Fibroblast of the aortic adventitia (primary cell): ENCODE results near the gene PIBF1. TPM values are rescaled to one million over a fixed set of nuclear protein-coding genes. Genes with fewer than 3 reads are reported as not detected.

Experiments used
- DNase-seq: peaks from one replicate; pipeline ENCODE4 v3.0.0-alpha.2; 2010; ENCODE audit warnings: low read depth
- H3K4me3 ChIP-seq: 2 replicates; pipeline ENCODE4 v1.5.1; 2011; ENCODE audit warnings: low read depth, mild to moderate bottlenecking, control low read depth, low read length, moderate library complexity
- CTCF ChIP-seq: IDR thresholded peaks from 2 replicates; pipeline ENCODE4 v1.5.1; 2011; ENCODE audit warnings: mild to moderate bottlenecking, low read length, control low read depth, inconsistent platforms; ENCODE audit not compliant: insufficient read depth
- total RNA-seq: library from RNA; depleted of rRNA; stranded (reverse); fragments of >200 nt; gene quantifications from 2 replicates; pipeline ENCODE4 v1.2.3, GENCODE V29; 2012; ENCODE audit warnings: low replicate concordance

Gene PIBF1
- total RNA-seq, 1 donor = 31.6 TPM

- no peak for TF ChIP-seq CTCF
- DNase-seq = no peak
Observed at GRCh38 chr13:72868229-72868628, 86.3 kb downstream of the PIBF1 start.

GRCh38 chr13:72875233-72875632 lies 93.3 kb downstream of the PIBF1 start:
- DNase-seq = no peak
- H3K4me3 ChIP-seq = no peak overlapping the region
- no peak for TF ChIP-seq CTCF

More at GRCh38 chr13:72868229-72868628, 86.3 kb downstream of the PIBF1 start:
- no peak overlapping the region for H3K4me3 ChIP-seq

- no peak for TF ChIP-seq CTCF
- no peak overlapping the region for H3K4me3 ChIP-seq
- peak; percentile 3 for DNase-seq
Observed at GRCh38 chr13:72884101-72884500, 102.2 kb downstream of the PIBF1 start.

GRCh38 chr13:72886272-72887067 lies 104.5 kb downstream of the PIBF1 start:
- H3K4me3 ChIP-seq = no peak overlapping the region
- DNase-seq = peak; percentile 73
- TF ChIP-seq CTCF = no peak

- DNase-seq = no peak
- no peak for TF ChIP-seq CTCF
Observed at GRCh38 chr13:72889495-72889894, 107.6 kb downstream of the PIBF1 start.

DNA sequence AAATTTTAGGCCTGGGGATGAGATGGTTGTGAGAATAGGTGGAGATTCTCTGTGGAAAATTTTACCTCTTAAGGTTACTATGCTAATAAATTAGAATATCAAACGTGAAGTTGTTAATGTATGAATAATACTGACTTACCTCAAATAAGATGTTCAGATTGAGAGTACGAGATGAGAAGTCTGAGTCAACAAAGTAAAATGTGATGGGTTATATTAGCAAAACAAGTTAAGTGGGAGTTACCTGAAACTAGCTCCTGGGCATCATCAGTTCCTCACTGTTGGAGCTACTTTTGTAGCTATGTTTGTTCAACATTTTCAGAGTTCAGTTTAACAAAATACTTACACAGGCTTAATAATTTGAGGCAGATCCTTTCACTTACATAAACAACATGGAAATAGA lies 108.6 kb downstream of the PIBF1 start:
- no peak overlapping the region for H3K4me3 ChIP-seq
- no peak for TF ChIP-seq CTCF
- DNase-seq = no peak

More at GRCh38 chr13:72889495-72889894, 107.6 kb downstream of the PIBF1 start:
- H3K4me3 ChIP-seq = no peak overlapping the region
